ENCODE results near the gene BEGAIN.
"Not testable (repeated sequence)": the region's sequence is repeated elsewhere in the genome, so short reads cannot be mapped to it uniquely, and the experiment has no call there.

BEGAIN gene

GRCh38 chr14:100523131-100523842 is 63.9 kb downstream of the BEGAIN start:
- no peak for DNase-seq (ENCODE audit: low read depth in 2 of 2)

- no peak for DNase-seq (ENCODE audit: low read depth in 2 of 2)
Observed at GRCh38 chr14:100522616-100523099, 64.6 kb downstream of the BEGAIN start.

- DNase-seq (ENCODE audit: low read depth in 2 of 2), result not testable (repeated sequence)
Observed at GRCh38 chr14:100506053-100506452, 81.2 kb downstream of the BEGAIN start.

- DNase-seq (ENCODE audit: low read depth in 2 of 2), result no peak
Observed at GRCh38 chr14:100504372-100505078, 82.7 kb downstream of the BEGAIN start.

GRCh38 chr14:100503251-100503650 is 84.0 kb downstream of the BEGAIN start:
- DNase-seq (ENCODE audit: low read depth in 2 of 2), result no peak

GRCh38 chr14:100502622-100503220 is 84.5 kb downstream of the BEGAIN start:
- DNase-seq (ENCODE audit: low read depth in 2 of 2), result no peak

- no peak for DNase-seq (ENCODE audit: low read depth in 2 of 2)
Observed at GRCh38 chr14:100500128-100500527, 87.1 kb downstream of the BEGAIN start.

- no peak for DNase-seq (ENCODE audit: low read depth in 2 of 2)
Observed at GRCh38 chr14:100498068-100498467, 89.1 kb downstream of the BEGAIN start.

GRCh38 chr14:100495917-100496316 is 91.3 kb downstream of the BEGAIN start:
- no peak for DNase-seq (ENCODE audit: low read depth in 2 of 2)

- DNase-seq (ENCODE audit: low read depth in 2 of 2), result no peak
Observed at GRCh38 chr14:100494645-100495044, 92.6 kb downstream of the BEGAIN start.

- DNase-seq (ENCODE audit: low read depth in 2 of 2), result no peak
Observed at GRCh38 chr14:100490252-100490651, 97.0 kb downstream of the BEGAIN start.

- no peak for DNase-seq (ENCODE audit: low read depth in 2 of 2)
Observed at GRCh38 chr14:100488057-100488456, 99.2 kb downstream of the BEGAIN start.

GRCh38 chr14:100487304-100487703 is 99.9 kb downstream of the BEGAIN start:
- DNase-seq (ENCODE audit: low read depth in 2 of 2), result no peak
